Neutrophil (primary cell): ENCODE results near the gene CNTNAP5.

Source experiments
- H3K27ac ChIP-seq: fragments of 200-600 bp; sonication (generic); 2 replicates; pipeline ENCODE4 v1.5.1; 2016; ENCODE audit warnings: mild to moderate bottlenecking, moderate library complexity
- H3K27me3 ChIP-seq: fragments of 200-600 bp; sonication (generic); 2 replicates; pipeline ENCODE4 v1.6.0; 2016; ENCODE audit warnings: mild to moderate bottlenecking
- H3K36me3 ChIP-seq: fragments of 200-600 bp; sonication (generic); 2 replicates; pipeline ENCODE4 v1.5.1; 2017
- H3K4me1 ChIP-seq, 2 experiments: fragments of 200-600 bp in 1 of 2; sonication (generic) in 1 of 2; 1 replicate in 1 of 2; 2 replicates in 1 of 2; pipeline versions ENCODE4 v1.5.1 to v1.6.1; 2013 to 2016; ENCODE audit warnings: low read depth in 1 of 2, low read length in 1 of 2, mild to moderate bottlenecking in 1 of 2, moderate library complexity in 1 of 2; ENCODE audit not compliant: control insufficient read depth in 1 of 2, insufficient read depth in 1 of 2
- H3K4me3 ChIP-seq, 2 experiments: fragments of 200-600 bp in 1 of 2; sonication (generic) in 1 of 2; 1 replicate in 1 of 2; 2 replicates in 1 of 2; pipeline ENCODE4 v1.5.1; 2013 to 2016; ENCODE audit warnings: low read depth in 1 of 2, low read length in 1 of 2, mild to moderate bottlenecking in 1 of 2, moderate library complexity in 1 of 2
- H3K9me3 ChIP-seq: fragments of 200-600 bp; sonication (generic); 2 replicates; pipeline ENCODE4 v1.5.1; 2016
- TF ChIP-seq, protein P1 (sequence below): fragments of 200-600 bp; sonication (generic); IDR thresholded peaks from 2 replicates; pipeline ENCODE4 v1.5.1; 2016; ENCODE audit warnings: antibody characterized with exemption

CNTNAP5 gene

DNA sequence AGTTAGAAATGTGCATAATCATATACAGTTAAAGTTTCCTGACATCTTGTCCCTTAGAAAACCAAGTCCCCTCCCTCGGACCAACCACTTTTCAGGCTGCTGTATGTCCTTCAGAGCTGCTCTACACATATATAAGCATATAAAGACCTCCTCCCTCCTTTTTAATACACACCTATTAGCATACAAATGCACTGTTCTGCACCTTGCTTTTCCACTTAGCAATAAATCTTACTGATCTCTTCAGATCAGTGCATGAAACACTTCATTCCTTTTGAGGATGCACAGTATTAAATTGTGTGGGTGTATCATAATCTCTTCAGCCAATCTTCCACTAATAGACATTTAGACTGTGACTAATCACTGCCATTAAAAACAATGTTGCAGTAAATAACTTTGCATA, 79.8 kb downstream of the CNTNAP5 start:
- TF ChIP-seq, protein P1, sequence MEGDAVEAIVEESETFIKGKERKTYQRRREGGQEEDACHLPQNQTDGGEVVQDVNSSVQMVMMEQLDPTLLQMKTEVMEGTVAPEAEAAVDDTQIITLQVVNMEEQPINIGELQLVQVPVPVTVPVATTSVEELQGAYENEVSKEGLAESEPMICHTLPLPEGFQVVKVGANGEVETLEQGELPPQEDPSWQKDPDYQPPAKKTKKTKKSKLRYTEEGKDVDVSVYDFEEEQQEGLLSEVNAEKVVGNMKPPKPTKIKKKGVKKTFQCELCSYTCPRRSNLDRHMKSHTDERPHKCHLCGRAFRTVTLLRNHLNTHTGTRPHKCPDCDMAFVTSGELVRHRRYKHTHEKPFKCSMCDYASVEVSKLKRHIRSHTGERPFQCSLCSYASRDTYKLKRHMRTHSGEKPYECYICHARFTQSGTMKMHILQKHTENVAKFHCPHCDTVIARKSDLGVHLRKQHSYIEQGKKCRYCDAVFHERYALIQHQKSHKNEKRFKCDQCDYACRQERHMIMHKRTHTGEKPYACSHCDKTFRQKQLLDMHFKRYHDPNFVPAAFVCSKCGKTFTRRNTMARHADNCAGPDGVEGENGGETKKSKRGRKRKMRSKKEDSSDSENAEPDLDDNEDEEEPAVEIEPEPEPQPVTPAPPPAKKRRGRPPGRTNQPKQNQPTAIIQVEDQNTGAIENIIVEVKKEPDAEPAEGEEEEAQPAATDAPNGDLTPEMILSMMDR = no peak

DNA sequence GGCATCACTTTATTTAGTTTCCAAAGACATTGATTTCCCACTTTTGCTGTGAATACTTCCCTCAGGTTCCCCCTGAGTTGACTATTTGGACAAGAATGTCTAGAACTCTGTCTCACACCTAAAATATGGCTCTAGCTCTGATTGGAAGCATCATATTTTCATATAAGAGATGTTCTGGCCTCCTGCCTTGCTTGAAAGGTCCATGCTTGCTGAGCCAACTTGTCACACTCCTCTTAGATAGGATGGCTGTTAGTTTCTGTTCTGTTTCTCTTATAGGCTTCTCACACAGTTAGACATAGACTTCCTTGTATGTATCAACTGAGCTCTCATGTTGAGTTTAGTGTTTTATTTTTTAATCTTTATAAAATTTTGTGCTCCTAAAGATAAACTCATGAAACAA, 87.1 kb downstream of the CNTNAP5 start:
- Histone ChIP-seq H3K4me3 (no peak overlapping the region), H3K36me3 (no peaks in the 10 kb centered on the region), H3K9me3 (no peaks in the 10 kb centered on the region), H3K27ac (no peak overlapping the region), H3K4me1 (no peaks in the 10 kb centered on the region), H3K27me3 (no peaks in the 10 kb centered on the region)
- TF ChIP-seq, protein P1 = no peak

More for the DNA sequence above, 79.8 kb downstream of the CNTNAP5 start:
- H3K36me3 ChIP-seq = no peaks in the 10 kb centered on the region
- no peaks in the 10 kb centered on the region for H3K4me1 ChIP-seq
- H3K27ac ChIP-seq = no peak overlapping the region
- no peaks in the 10 kb centered on the region for H3K9me3 ChIP-seq
- no peaks in the 10 kb centered on the region for H3K27me3 ChIP-seq
- H3K4me3 ChIP-seq = no peak overlapping the region

GRCh38 chr2:124112966-124113365, 87.9 kb downstream of the CNTNAP5 start:
- TF ChIP-seq, protein P1 = no peak
- Histone ChIP-seq H3K4me1 (no peaks in the 10 kb centered on the region), H3K36me3 (no peaks in the 10 kb centered on the region), H3K9me3 (no peaks in the 10 kb centered on the region), H3K27me3 (no peaks in the 10 kb centered on the region), H3K4me3 (no peak overlapping the region), H3K27ac (no peak overlapping the region)

GRCh38 chr2:124120246-124120645, 95.2 kb downstream of the CNTNAP5 start:
- Histone ChIP-seq H3K9me3 (no peaks in the 10 kb centered on the region), H3K4me1 (no peaks in the 10 kb centered on the region), H3K4me3 (no peak overlapping the region), H3K27ac (no peak overlapping the region), H3K27me3 (no peaks in the 10 kb centered on the region), H3K36me3 (no peaks in the 10 kb centered on the region)
- TF ChIP-seq, protein P1 = no peak

DNA sequence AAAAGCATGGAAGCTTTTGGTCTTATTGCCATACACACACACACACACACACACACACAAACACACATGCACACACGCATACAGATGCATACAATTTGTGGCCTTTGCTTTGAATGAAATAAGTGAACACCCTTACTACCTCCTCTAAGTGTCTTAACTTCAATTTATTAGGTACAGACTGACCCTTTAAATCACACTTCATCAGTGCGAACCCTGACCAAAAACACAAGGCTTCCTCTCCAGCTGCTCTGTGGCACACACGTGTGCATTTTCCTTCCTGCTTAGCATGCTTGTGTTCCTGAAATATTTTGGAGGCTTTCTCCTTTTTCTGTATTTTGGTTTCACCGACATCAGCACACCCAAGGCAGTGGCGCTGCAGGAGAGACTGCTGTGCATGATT, 96.0 kb downstream of the CNTNAP5 start:
- H3K4me3 ChIP-seq = no peak overlapping the region
- no peaks in the 10 kb centered on the region for H3K4me1 ChIP-seq
- H3K27ac ChIP-seq = no peak overlapping the region
- H3K27me3 ChIP-seq = no peaks in the 10 kb centered on the region
- H3K36me3 ChIP-seq = no peaks in the 10 kb centered on the region
- no peaks in the 10 kb centered on the region for H3K9me3 ChIP-seq
- TF ChIP-seq, protein P1 = no peak

GRCh38 chr2:124121760-124122275, 96.7 kb downstream of the CNTNAP5 start:
- no peak overlapping the region for H3K27ac ChIP-seq
- H3K9me3 ChIP-seq = no peaks in the 10 kb centered on the region
- no peaks in the 10 kb centered on the region for H3K36me3 ChIP-seq
- no peaks in the 10 kb centered on the region for H3K27me3 ChIP-seq
- H3K4me1 ChIP-seq = no peaks in the 10 kb centered on the region
- H3K4me3 ChIP-seq = no peak overlapping the region
- TF ChIP-seq, protein P1 = no peak
